ENCODE results near the gene SVIL. TPM values are rescaled to one million over a fixed set of nuclear protein-coding genes. Genes with fewer than 3 reads are reported as not detected.
A peak's percentile ranks its signal among the peaks of the same experiment; 100 is the strongest.

Gene SVIL
- total RNA-seq, 1 donor = 36.9 TPM

DNA sequence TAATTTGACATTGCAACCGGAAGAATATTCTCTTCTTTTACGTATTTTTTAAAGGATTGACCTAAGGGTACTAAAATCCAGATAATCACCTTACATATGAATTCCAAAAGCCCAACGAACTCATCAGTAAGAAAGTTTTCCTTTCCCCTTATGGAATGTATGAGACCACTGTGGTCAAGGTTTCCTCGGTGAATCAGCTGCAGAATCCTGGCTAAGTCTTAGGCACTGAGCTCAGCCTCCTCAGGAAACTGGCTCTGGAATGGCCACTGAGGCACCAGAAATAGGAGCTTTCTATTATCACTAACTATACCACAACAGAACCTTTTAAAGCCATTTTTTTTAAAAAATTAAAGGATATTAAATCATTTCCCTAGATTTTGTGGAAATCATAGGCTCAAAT is 21.0 kb downstream of the SVIL start:
- no peaks in the 10 kb centered on the region for H3K27me3 ChIP-seq (ENCODE audit: insufficient read depth, low read length)
- no peak overlapping the region for H3K4me3 ChIP-seq (ENCODE audit: insufficient read depth, low read length)
- no peak overlapping the region for H3K4me2 ChIP-seq (ENCODE audit: insufficient read depth, low read length)
- peaks cover 58% of the 10 kb centered on the region for H3K79me2 ChIP-seq (ENCODE audit: insufficient read depth, low read length)
- no peak overlapping the region for H2AFZ ChIP-seq (ENCODE audit: low read length)
- H4K20me1 ChIP-seq (ENCODE audit: insufficient read depth, low read length) = peaks cover 5% of the 10 kb centered on the region
- DNase-seq (ENCODE audit: insufficient read length, low spot score, missing footprints) = peak; percentile 77
- TF ChIP-seq, protein P1, sequence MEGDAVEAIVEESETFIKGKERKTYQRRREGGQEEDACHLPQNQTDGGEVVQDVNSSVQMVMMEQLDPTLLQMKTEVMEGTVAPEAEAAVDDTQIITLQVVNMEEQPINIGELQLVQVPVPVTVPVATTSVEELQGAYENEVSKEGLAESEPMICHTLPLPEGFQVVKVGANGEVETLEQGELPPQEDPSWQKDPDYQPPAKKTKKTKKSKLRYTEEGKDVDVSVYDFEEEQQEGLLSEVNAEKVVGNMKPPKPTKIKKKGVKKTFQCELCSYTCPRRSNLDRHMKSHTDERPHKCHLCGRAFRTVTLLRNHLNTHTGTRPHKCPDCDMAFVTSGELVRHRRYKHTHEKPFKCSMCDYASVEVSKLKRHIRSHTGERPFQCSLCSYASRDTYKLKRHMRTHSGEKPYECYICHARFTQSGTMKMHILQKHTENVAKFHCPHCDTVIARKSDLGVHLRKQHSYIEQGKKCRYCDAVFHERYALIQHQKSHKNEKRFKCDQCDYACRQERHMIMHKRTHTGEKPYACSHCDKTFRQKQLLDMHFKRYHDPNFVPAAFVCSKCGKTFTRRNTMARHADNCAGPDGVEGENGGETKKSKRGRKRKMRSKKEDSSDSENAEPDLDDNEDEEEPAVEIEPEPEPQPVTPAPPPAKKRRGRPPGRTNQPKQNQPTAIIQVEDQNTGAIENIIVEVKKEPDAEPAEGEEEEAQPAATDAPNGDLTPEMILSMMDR (IDR thresholded peaks at IDR 0.05; ENCODE audit: extremely low read depth, low read depth, low read length) = no peak
- no peak overlapping the region for H3K27ac ChIP-seq (ENCODE audit: low read depth, low read length)
- no peaks in the 10 kb centered on the region for H3K36me3 ChIP-seq (ENCODE audit: insufficient read depth, low read length)
- no peaks in the 10 kb centered on the region for H3K9me3 ChIP-seq (ENCODE audit: low read depth, low read length)
- peaks cover 8% of the 10 kb centered on the region for H3K4me1 ChIP-seq (ENCODE audit: insufficient read depth, low read length)

- no peak overlapping the region for H3K27ac ChIP-seq (ENCODE audit: low read depth, low read length)
- H3K79me2 ChIP-seq (ENCODE audit: insufficient read depth, low read length) = peaks cover 52% of the 10 kb centered on the region
- TF ChIP-seq, protein P1 (IDR thresholded peaks at IDR 0.05; ENCODE audit: extremely low read depth, low read depth, low read length) = no peak
- peaks cover 8% of the 10 kb centered on the region for H4K20me1 ChIP-seq (ENCODE audit: insufficient read depth, low read length)
- H3K4me2 ChIP-seq (ENCODE audit: insufficient read depth, low read length) = no peak overlapping the region
- peaks cover 3% of the 10 kb centered on the region for H3K4me1 ChIP-seq (ENCODE audit: insufficient read depth, low read length)
- no peaks in the 10 kb centered on the region for H3K36me3 ChIP-seq (ENCODE audit: insufficient read depth, low read length)
- H2AFZ ChIP-seq (ENCODE audit: low read length) = no peak overlapping the region
- no peak for DNase-seq (ENCODE audit: insufficient read length, low spot score, missing footprints)
- no peaks in the 10 kb centered on the region for H3K27me3 ChIP-seq (ENCODE audit: insufficient read depth, low read length)
- no peak overlapping the region for H3K4me3 ChIP-seq (ENCODE audit: insufficient read depth, low read length)
- no peaks in the 10 kb centered on the region for H3K9me3 ChIP-seq (ENCODE audit: low read depth, low read length)
Measured at GRCh38 chr10:29613196-29613595, 21.6 kb downstream of the SVIL start.

- Histone ChIP-seq H3K27ac (ENCODE audit: low read depth, low read length) (no peak overlapping the region), H3K9me3 (ENCODE audit: low read depth, low read length) (no peaks in the 10 kb centered on the region), H3K4me2 (ENCODE audit: insufficient read depth, low read length) (no peak overlapping the region), H3K79me2 (ENCODE audit: insufficient read depth, low read length) (peaks cover 50% of the 10 kb centered on the region), H2AFZ (ENCODE audit: low read length) (no peak overlapping the region), H3K36me3 (ENCODE audit: insufficient read depth, low read length) (no peaks in the 10 kb centered on the region), H3K4me1 (ENCODE audit: insufficient read depth, low read length) (peaks cover 3% of the 10 kb centered on the region), H4K20me1 (ENCODE audit: insufficient read depth, low read length) (peaks cover 3% of the 10 kb centered on the region), H3K4me3 (ENCODE audit: insufficient read depth, low read length) (no peak overlapping the region), H3K27me3 (ENCODE audit: insufficient read depth, low read length) (no peaks in the 10 kb centered on the region)
- TF ChIP-seq, protein P1 (IDR thresholded peaks at IDR 0.05; ENCODE audit: extremely low read depth, low read depth, low read length) = no peak
- DNase-seq (ENCODE audit: insufficient read length, low spot score, missing footprints) = no peak
Measured at GRCh38 chr10:29612657-29613056, 22.1 kb downstream of the SVIL start.

- peaks cover 3% of the 10 kb centered on the region for H4K20me1 ChIP-seq (ENCODE audit: insufficient read depth, low read length)
- TF ChIP-seq, protein P1 (IDR thresholded peaks at IDR 0.05; ENCODE audit: extremely low read depth, low read depth, low read length) = no peak
- no peak overlapping the region for H3K4me2 ChIP-seq (ENCODE audit: insufficient read depth, low read length)
Measured at GRCh38 chr10:29611781-29612381, 22.9 kb downstream of the SVIL start.

More at GRCh38 chr10:29611781-29612381, 22.9 kb downstream of the SVIL start:
- Histone ChIP-seq H3K4me1 (ENCODE audit: insufficient read depth, low read length) (peaks cover 3% of the 10 kb centered on the region), H3K79me2 (ENCODE audit: insufficient read depth, low read length) (peaks cover 48% of the 10 kb centered on the region), H3K36me3 (ENCODE audit: insufficient read depth, low read length) (no peaks in the 10 kb centered on the region), H2AFZ (ENCODE audit: low read length) (no peak overlapping the region), H3K9me3 (ENCODE audit: low read depth, low read length) (no peaks in the 10 kb centered on the region), H3K27me3 (ENCODE audit: insufficient read depth, low read length) (no peaks in the 10 kb centered on the region), H3K27ac (ENCODE audit: low read depth, low read length) (no peak overlapping the region), H3K4me3 (ENCODE audit: insufficient read depth, low read length) (no peak overlapping the region)
- DNase-seq (ENCODE audit: insufficient read length, low spot score, missing footprints) = no peak
